Suprapubic skin (tissue), 3 donors: ENCODE results near the gene MAD1L1.

Source experiments
- CTCF ChIP-seq, 2 donors: fragments of 200-600 bp in 1 of 2; fragments of 450-650 bp in 1 of 2; sonication (generic) in 1 of 2; IDR thresholded peaks; one replicate each; pipeline ENCODE4 v1.5.1; 2016 to 2019; ENCODE audit warnings: antibody characterized with exemption in 2 of 2, mild to moderate bottlenecking in 1 of 2, moderate library complexity in 1 of 2
- POLR2A ChIP-seq, 2 donors: fragments of 450-650 bp; IDR thresholded peaks; one replicate each; pipeline ENCODE4 v1.6.1; 2017; ENCODE audit warnings: antibody characterized with exemption in 2 of 2, mild to moderate bottlenecking in 2 of 2, moderate library complexity in 2 of 2

GRCh38 chr7:2078899-2079298, 153.8 kb downstream of the MAD1L1 start:
- no peak for TF ChIP-seq CTCF (IDR thresholded peaks at IDR 0.05)
- no peak for TF ChIP-seq POLR2A (IDR thresholded peaks at IDR 0.05)
